GM13976 (cell line): ENCODE results near the gene GDF2.

Experiments used
- DNase-seq: peaks from one replicate; pipeline ENCODE4 v3.0.0; 2012; ENCODE audit warnings: low spot score
- in situ Hi-C: fragments of 300-500 bp; cut with MboI; formaldehyde crosslinking; loops from one replicate; pipeline ENCODE4 v1.12.0; 2022; ENCODE audit warnings: low sequenced_read_pairs, mixed read lengths, inconsistent platforms; ENCODE audit not compliant: unreplicated experiment
- TF ChIP-seq, protein P1 (sequence below): IDR thresholded peaks from 2 replicates; pipeline ENCODE4 v1.5.1; 2012; ENCODE audit warnings: borderline replicate concordance, mild to moderate bottlenecking; ENCODE audit not compliant: insufficient read depth; ENCODE audit errors: extremely low read depth, missing control alignments, control extremely low read depth

Gene GDF2

DNA sequence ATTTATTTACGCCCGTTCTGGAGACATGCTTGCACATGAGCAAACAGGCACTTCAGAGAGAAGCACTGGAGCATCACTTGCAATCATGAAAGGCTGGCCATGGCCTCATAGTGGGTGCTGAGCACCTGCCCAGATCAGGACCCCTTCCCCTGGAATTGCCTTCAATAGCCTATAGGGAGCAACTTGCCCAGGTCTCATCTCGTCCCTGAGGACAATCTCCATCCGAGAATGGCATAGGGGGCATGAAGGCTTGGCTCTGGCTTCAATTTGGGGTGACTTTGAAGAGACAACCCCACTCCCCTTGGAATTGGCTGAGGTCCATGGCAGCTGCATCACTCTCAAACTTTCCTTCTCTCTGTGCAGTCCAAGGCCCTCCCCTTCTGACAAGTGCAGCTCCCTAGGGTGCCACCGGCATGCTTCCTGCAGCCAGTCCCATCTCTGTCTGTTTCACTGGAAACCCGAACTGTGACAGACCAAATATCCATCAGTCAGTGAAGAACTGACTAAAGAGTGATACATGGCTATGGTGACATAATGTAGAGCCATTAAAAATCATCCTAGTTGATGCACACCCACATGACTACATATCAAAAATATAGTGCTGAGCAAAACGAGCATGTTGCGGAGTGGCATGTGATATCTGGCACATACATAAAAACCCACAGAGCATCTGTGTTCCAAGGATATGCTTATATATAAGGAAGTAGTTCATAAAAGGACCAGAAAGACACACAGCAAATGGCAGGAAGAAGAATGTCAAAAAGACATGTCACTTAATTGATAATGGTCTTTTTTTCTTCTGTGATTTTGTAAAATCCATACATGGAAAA is 12.4 kb downstream of the GDF2 start:
- TF ChIP-seq, protein P1, sequence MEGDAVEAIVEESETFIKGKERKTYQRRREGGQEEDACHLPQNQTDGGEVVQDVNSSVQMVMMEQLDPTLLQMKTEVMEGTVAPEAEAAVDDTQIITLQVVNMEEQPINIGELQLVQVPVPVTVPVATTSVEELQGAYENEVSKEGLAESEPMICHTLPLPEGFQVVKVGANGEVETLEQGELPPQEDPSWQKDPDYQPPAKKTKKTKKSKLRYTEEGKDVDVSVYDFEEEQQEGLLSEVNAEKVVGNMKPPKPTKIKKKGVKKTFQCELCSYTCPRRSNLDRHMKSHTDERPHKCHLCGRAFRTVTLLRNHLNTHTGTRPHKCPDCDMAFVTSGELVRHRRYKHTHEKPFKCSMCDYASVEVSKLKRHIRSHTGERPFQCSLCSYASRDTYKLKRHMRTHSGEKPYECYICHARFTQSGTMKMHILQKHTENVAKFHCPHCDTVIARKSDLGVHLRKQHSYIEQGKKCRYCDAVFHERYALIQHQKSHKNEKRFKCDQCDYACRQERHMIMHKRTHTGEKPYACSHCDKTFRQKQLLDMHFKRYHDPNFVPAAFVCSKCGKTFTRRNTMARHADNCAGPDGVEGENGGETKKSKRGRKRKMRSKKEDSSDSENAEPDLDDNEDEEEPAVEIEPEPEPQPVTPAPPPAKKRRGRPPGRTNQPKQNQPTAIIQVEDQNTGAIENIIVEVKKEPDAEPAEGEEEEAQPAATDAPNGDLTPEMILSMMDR = no peak
- DNase-seq = no peak
- in situ Hi-C loops = no loop called here

DNA sequence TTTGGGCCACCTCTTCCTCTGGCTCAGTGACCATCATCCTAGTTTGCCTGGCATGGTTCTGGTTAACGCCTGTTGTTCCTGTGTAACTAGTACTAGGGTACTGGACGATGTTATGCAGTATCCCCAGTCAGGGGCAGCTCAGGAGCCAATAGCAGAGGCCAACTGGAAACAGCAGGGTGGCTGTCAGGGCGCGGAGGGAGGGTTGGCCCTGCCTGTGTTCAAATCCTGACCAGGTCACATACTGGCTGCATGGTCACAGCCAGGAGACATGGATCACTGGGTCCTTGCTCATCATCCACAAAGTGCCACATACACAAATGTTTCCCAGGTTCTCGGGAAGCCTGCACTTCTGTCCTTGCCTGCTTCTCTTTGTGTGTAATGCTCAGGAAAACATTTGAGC is 13.7 kb downstream of the GDF2 start:
- in situ Hi-C loops = no loop called here
- no peak for DNase-seq
- TF ChIP-seq, protein P1 = no peak

DNA sequence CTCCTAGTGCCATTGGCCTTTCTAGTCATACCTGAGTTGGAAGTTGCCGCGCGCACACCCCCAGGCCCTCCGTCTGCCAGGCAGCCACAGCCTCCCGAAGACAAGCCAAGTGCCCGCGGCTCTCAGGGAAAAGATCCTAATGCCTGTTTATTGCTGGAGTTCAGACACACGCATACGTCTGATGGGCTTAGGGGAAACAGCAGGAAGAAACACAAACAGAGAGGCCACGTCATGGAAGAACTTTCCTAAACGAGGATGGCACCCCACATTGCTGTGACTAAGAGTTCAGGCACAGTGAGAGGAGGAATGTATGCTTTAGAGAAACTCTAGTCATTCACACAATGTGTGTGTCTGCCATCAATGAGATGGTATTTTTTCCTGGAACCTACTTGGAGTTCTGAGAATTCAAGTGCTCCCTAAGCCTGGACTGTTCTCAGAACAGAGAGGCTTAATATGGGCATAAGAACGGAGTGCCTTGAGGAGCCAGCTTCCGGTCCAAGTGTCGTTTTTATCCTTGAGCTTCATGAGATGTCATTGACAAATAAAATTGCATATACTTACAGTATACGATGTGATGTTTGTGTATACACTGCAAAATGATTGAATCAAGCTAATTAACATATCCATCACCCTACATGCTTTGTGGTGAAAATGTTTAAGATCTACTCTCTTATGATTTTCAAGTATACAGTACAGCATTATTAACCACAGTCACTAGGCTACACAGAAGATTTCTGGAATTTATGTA is 14.3 kb downstream of the GDF2 start:
- TF ChIP-seq, protein P1 = no peak
- DNase-seq = no peak
- in situ Hi-C loops = no loop called here

DNA sequence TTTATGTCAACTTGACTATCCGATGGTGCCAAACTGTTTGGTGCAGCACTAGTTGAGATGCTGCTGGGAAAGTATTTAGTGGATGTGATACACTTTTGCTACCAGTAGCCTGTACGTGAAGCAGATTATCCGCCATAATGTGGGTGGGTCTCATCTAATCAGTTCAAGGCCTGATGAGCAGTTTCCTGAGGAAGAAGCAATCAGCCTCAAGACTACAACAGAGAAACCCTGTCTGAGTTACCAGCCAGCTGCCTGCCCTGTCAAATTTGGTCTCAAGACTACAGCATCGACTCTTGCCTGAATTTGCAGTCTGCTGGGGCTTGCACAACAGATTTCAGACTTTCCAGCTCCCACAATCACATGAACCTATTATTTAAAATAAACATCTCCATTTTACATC is 15.1 kb downstream of the GDF2 start:
- DNase-seq = no peak
- TF ChIP-seq, protein P1 = no peak
- in situ Hi-C loops = no loop called here

DNA sequence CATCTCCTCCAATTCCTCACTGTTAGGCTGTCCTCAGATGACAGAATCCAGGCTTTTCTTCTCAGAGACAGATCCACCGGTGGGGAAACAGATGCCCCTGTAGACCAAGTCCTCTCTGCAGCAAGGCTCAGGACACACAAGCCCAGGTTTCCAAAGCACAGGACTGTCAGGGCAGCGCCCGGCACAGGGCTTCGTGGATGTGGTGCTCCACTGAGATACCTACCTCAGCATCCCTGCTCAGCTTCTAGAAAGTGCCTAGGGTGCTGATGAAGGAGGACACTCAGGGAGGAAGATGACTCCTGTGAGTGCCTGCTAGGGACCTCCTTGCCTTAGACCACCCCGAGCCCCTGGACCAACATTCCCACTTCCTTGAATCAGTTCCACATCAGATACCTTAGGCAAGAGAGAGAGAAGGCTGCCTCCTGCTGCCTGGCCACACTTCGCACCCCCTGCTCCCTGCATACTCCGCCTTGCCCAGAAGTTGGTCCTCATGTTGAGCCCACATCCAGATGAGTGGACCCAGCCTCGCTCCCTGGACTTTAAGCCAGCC is 17.0 kb downstream of the GDF2 start:
- DNase-seq = no peak
- TF ChIP-seq, protein P1 = no peak
- in situ Hi-C loops = no loop called here

DNA sequence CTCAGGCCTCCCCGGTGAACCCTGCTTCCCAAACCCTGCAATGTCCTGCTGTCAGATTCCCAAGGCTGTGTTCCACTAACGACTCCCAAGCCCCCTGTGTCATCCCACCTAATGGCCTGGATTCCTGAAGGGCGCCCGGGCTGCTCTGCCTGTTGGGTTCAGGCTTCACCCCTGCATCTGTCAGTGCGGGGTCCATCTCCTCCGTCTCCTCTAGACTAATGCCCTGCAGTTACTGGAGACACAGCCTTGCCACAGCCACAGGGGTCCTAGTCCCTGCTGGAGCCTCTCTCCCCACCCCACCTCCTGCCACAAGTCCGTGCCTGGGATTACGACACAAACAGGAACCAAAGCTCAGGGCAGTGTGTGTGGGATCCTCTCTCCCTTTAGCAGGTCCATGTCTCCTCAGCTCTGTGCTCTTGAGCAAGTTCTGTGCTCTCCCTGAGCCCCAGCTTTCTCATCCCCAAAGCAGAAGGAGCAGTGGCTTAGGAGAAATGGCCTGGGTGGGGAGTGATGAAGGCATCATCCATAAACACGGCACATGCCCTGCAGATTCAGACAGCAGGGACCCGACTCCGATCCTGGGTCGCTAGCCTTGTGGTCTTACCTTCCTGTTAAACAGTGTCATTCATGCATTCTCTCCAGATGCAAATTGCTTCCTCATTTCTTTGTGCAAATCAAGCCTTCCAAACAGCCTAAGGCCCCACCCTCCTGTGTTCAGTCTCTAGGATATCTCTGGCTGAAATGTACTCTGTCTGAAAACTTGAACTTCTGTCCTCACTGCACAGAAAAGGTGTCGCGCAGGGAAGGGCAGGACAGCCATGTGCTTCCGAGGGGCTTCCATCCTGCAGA is 17.7 kb downstream of the GDF2 start:
- TF ChIP-seq, protein P1 = no peak
- DNase-seq = no peak
- in situ Hi-C loops = no loop called here
